ENCODE data around the gene SAPCD2.

The SAPCD2 gene

DNA sequence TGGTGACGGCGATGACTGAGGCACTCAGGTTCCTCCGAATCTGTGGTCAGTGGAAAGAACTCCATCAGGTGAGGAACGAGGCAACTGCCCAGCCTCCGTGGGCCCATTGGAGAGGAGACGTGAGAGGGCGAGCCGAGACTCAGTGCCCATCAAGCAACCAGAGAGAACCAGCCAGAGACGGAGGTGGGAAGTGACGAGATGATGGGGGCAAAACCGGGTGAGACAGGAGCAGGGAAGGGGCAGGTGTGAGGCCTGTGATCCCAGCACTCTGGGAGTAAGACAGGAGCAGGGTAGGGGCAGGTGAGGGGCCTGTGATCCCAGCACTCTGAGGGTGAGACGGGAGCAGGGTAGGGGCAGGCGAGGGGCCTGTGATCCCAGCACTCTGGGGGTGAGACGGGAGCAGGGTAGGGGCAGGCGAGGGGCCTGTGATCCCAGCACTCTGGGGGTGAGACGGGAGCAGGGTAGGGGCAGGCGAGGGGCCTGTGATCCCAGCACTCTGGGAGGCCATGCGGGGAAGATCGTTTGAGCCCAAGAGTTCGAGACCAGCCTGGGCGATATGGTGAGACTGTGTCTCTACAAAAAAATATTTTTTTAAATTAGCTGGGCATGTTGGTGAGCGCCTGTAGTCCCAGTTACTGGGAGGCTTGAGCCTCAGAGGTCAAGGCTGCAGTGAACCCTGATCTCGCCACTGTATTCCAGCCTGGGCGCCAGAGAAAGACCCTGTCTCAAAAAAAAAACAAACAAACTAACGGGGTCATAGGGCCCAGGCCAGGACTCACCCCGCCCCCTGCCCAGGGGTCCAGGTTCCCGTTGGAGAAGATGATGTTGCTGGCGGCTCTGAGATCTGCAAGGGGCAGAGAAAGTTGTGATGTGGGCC is 40.8 kb upstream of the SAPCD2 start:
- POLR2A ChIA-PET, result no interaction called here
- CTCF ChIA-PET, result interaction anchor here (0.6 kb wide), 2 partner anchors 15 to 24 kb away, joined by 3 to 4 read pairs; partner anchors contain the start of gene MAN1B1
- TF ChIP-seq FOXM1 (IDR thresholded peaks at IDR 0.05; ENCODE audit: borderline replicate concordance) (no peak), SP1 (IDR thresholded peaks at IDR 0.05) (no peak), BHLHE40 (IDR thresholded peaks at IDR 0.05; ENCODE audit: borderline replicate concordance) (no peak), HDGF (IDR thresholded peaks at IDR 0.05; ENCODE audit: borderline replicate concordance) (no peak), LEF1 (IDR thresholded peaks at IDR 0.05; ENCODE audit: borderline replicate concordance) (no peak), ZNF384 (IDR thresholded peaks at IDR 0.05) (no peak), CTBP1 (IDR thresholded peaks at IDR 0.05; ENCODE audit: borderline replicate concordance) (no peak), ARNT (IDR thresholded peaks at IDR 0.05) (no peak), TARDBP (IDR thresholded peaks at IDR 0.05) (no peak), NFRKB (IDR thresholded peaks at IDR 0.05) (no peak)
- DNase-seq (ENCODE audit: extremely low spot score), result no peak

DNA sequence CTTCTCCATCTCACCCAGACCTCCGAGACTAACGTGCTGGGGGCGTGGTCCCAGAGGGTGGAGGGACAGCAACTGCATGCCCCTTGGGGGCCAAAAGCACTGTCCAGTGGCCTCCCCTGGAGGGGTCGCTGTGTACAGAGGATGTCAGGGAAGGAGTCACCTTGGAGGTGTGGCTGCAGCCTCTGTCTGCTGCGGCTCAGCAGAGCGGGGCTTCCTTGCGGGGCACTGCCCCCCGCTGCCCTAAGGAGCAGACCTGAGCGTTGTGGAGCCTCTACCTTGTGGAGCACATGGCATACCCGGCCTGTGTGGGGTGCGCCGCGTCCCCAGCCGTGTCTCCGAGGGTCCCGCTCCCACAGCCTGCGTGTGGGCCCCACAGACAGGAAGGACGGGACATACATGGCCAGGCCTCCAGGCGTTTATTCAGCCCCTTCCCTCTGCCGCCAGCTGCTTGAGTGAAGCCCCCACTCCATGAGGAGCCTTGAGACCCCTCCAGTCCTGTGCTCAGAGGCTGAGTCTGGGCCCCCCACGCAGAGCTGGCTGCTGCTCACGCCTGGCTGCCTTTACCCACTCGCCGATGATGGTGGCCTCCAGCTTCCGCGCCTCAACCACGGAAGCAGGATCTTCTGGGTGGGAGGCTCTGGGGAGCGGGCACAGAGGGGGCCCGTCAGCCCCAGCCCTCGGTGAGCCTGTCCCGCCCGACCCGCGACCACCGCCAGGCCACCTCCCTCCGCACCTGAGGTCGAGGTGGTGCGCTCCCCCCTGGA is 40.0 kb upstream of the SAPCD2 start:
- ChIA-PET POLR2A (no interaction called here), CTCF (no interaction called here)
- no peak for DNase-seq (ENCODE audit: extremely low spot score)
- no peak for TF ChIP-seq NFRKB (IDR thresholded peaks at IDR 0.05)
- TF ChIP-seq CTBP1 (IDR thresholded peaks at IDR 0.05; ENCODE audit: borderline replicate concordance), result no peak
- no peak for TF ChIP-seq SUZ12 (IDR thresholded peaks at IDR 0.05)
- TF ChIP-seq TARDBP (IDR thresholded peaks at IDR 0.05), result no peak
- TF ChIP-seq SP1 (IDR thresholded peaks at IDR 0.05), result no peak
- TF ChIP-seq ELF4 (IDR thresholded peaks at IDR 0.05), result no peak
- no peak for TF ChIP-seq L3MBTL2 (conservative IDR thresholded peaks at IDR 0.05)
- TF ChIP-seq FOXM1 (IDR thresholded peaks at IDR 0.05; ENCODE audit: borderline replicate concordance), result no peak
- no peak for TF ChIP-seq FOXK2 (IDR thresholded peaks at IDR 0.05)
- TF ChIP-seq HDGF (IDR thresholded peaks at IDR 0.05; ENCODE audit: borderline replicate concordance), result no peak
- TF ChIP-seq PKNOX1 (IDR thresholded peaks at IDR 0.05), result no peak
- no peak for TF ChIP-seq LEF1 (IDR thresholded peaks at IDR 0.05; ENCODE audit: borderline replicate concordance)

GRCh38 chr9:137109250-137110146 is 39.1 kb upstream of the SAPCD2 start:
- no peak for DNase-seq (ENCODE audit: extremely low spot score)
- CTCF ChIA-PET, result no interaction called here
- POLR2A ChIA-PET, result no interaction called here

GRCh38 chr9:137108608-137109249 is 38.4 kb upstream of the SAPCD2 start:
- DNase-seq (ENCODE audit: extremely low spot score), result no peak
- ChIA-PET POLR2A (no interaction called here), CTCF (no interaction called here)
- TF ChIP-seq PKNOX1 (IDR thresholded peaks at IDR 0.05) (no peak), L3MBTL2 (conservative IDR thresholded peaks at IDR 0.05) (no peak), HDGF (IDR thresholded peaks at IDR 0.05; ENCODE audit: borderline replicate concordance) (no peak), FOXA1 (IDR thresholded peaks at IDR 0.05) (no peak), SUZ12 (IDR thresholded peaks at IDR 0.05) (no peak), CTBP1 (IDR thresholded peaks at IDR 0.05; ENCODE audit: borderline replicate concordance) (no peak), ARNT (IDR thresholded peaks at IDR 0.05) (no peak)

More at GRCh38 chr9:137109250-137110146, 39.1 kb upstream of the SAPCD2 start:
- no peak for TF ChIP-seq LEF1 (IDR thresholded peaks at IDR 0.05; ENCODE audit: borderline replicate concordance)
- no peak for TF ChIP-seq TARDBP (IDR thresholded peaks at IDR 0.05)
- no peak for TF ChIP-seq FOXM1 (IDR thresholded peaks at IDR 0.05; ENCODE audit: borderline replicate concordance)
- no peak for TF ChIP-seq CTBP1 (IDR thresholded peaks at IDR 0.05; ENCODE audit: borderline replicate concordance)
- TF ChIP-seq SUZ12 (IDR thresholded peaks at IDR 0.05), result no peak
- TF ChIP-seq BHLHE40 (IDR thresholded peaks at IDR 0.05; ENCODE audit: borderline replicate concordance), result no peak
- no peak for TF ChIP-seq ELF4 (IDR thresholded peaks at IDR 0.05)
- no peak for TF ChIP-seq SP1 (IDR thresholded peaks at IDR 0.05)
- TF ChIP-seq NFRKB (IDR thresholded peaks at IDR 0.05), result no peak
- TF ChIP-seq ARNT (IDR thresholded peaks at IDR 0.05), result no peak
- no peak for TF ChIP-seq HDGF (IDR thresholded peaks at IDR 0.05; ENCODE audit: borderline replicate concordance)

GRCh38 chr9:137107982-137108381 is 37.6 kb upstream of the SAPCD2 start:
- ChIA-PET CTCF (no interaction called here), POLR2A (interaction anchor here (1.1 to 1.6 kb wide), 2 partner anchors 21 to 115 kb away, joined by 3 to 4 read pairs; partner anchors contain the start of genes MAN1B1 and RNF208)
- no peak for TF ChIP-seq ELF4 (IDR thresholded peaks at IDR 0.05)
- TF ChIP-seq LEF1 (IDR thresholded peaks at IDR 0.05; ENCODE audit: borderline replicate concordance), result no peak
- TF ChIP-seq ARNT (IDR thresholded peaks at IDR 0.05), result no peak
- no peak for TF ChIP-seq FOXA1 (IDR thresholded peaks at IDR 0.05)
- no peak for TF ChIP-seq SUZ12 (IDR thresholded peaks at IDR 0.05)
- TF ChIP-seq FOXK2 (IDR thresholded peaks at IDR 0.05), result no peak
- no peak for TF ChIP-seq CTBP1 (IDR thresholded peaks at IDR 0.05; ENCODE audit: borderline replicate concordance)
- no peak for TF ChIP-seq ZNF384 (IDR thresholded peaks at IDR 0.05)
- no peak for TF ChIP-seq PKNOX1 (IDR thresholded peaks at IDR 0.05)
- TF ChIP-seq L3MBTL2 (conservative IDR thresholded peaks at IDR 0.05), result no peak
- no peak for TF ChIP-seq SP1 (IDR thresholded peaks at IDR 0.05)
- no peak for TF ChIP-seq FOXM1 (IDR thresholded peaks at IDR 0.05; ENCODE audit: borderline replicate concordance)
- no peak for TF ChIP-seq NFRKB (IDR thresholded peaks at IDR 0.05)
- no peak for TF ChIP-seq BHLHE40 (IDR thresholded peaks at IDR 0.05; ENCODE audit: borderline replicate concordance)
- no peak for DNase-seq (ENCODE audit: extremely low spot score)
